Ammon's horn (tissue), 1 donor: Measurements from ENCODE around the gene ANKS1B.

Experiments used
- DNase-seq: peaks from one replicate; pipeline ENCODE4 v3.0.0-alpha.2; 2016; ENCODE audit warnings: low spot score

ANKS1B gene

GRCh38 chr12:98812225-98812624, 1172.5 kb downstream of the ANKS1B start:
- DNase-seq = no peak

GRCh38 chr12:98808243-98808875, 1176.4 kb downstream of the ANKS1B start:
- no peak for DNase-seq

- DNase-seq = no peak
These were observed 1177.5 kb downstream of the ANKS1B start for GRCh38 chr12:98807187-98807586.

GRCh38 chr12:98803468-98804209, 1181.1 kb downstream of the ANKS1B start:
- no peak for DNase-seq

GRCh38 chr12:98799822-98800221, 1184.9 kb downstream of the ANKS1B start:
- no peak for DNase-seq

GRCh38 chr12:98799146-98799810, 1185.5 kb downstream of the ANKS1B start:
- no peak for DNase-seq

- no peak for DNase-seq
These were observed 1187.5 kb downstream of the ANKS1B start for GRCh38 chr12:98797200-98797599.

GRCh38 chr12:98796745-98797144, 1188.0 kb downstream of the ANKS1B start:
- no peak for DNase-seq

GRCh38 chr12:98793121-98793520, 1191.6 kb downstream of the ANKS1B start:
- no peak for DNase-seq

- no peak for DNase-seq
These were observed 1193.3 kb downstream of the ANKS1B start for GRCh38 chr12:98791406-98791805.

- DNase-seq = no peak
These were observed 1196.3 kb downstream of the ANKS1B start for GRCh38 chr12:98788396-98788795.

- no peak for DNase-seq
These were observed 1198.1 kb downstream of the ANKS1B start for GRCh38 chr12:98786653-98787052.

- DNase-seq = no peak
These were observed 1201.3 kb downstream of the ANKS1B start for GRCh38 chr12:98783420-98783819.

GRCh38 chr12:98780261-98780660, 1204.5 kb downstream of the ANKS1B start:
- no peak for DNase-seq

GRCh38 chr12:98772818-98773217, 1211.9 kb downstream of the ANKS1B start:
- no peak for DNase-seq

- no peak for DNase-seq
These were observed 1212.7 kb downstream of the ANKS1B start for GRCh38 chr12:98771811-98772752.

- no peak for DNase-seq
These were observed 1214.5 kb downstream of the ANKS1B start for GRCh38 chr12:98770230-98770629.

GRCh38 chr12:98769068-98769467, 1215.7 kb downstream of the ANKS1B start:
- DNase-seq = no peak

GRCh38 chr12:98767248-98767647, 1217.5 kb downstream of the ANKS1B start:
- DNase-seq = no peak

- DNase-seq = no peak
These were observed 1221.1 kb downstream of the ANKS1B start for GRCh38 chr12:98763656-98764055.

GRCh38 chr12:98758331-98758730, 1226.4 kb downstream of the ANKS1B start:
- DNase-seq = peak; percentile 90

- DNase-seq = no peak
These were observed 1227.3 kb downstream of the ANKS1B start for GRCh38 chr12:98757455-98757854.
